Cortex of kidney (tissue), 1 donor: ENCODE data around the gene NEU2.

ENCODE experiments used
- DNase-seq: peaks from one replicate; lab custom pipeline; 2025; lab: John Stamatoyannopoulos, UW

NEU2 gene

DNA sequence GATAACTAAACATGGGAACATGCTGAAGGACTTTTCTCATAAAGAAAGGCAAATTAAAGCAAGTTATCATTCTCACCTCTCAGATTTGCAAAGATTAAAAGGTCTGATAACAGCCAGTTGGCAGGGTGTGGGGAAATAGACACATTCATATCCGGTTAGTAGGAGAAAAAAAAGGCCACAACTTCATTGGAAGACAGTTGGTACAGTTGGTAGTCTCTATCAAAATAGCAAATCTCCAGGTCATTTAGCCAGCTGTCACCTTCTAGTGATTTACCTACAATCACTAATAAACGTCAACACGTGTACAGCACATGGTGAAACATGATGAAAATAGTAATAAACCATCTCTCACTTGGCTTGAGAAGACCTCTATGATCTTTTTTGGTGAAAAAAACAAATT is 44.3 kb downstream of the NEU2 start:
- DNase-seq = no peak

- no peak for DNase-seq
Observed at GRCh38 chr2:233079473-233079877, 47.0 kb downstream of the NEU2 start.

DNA sequence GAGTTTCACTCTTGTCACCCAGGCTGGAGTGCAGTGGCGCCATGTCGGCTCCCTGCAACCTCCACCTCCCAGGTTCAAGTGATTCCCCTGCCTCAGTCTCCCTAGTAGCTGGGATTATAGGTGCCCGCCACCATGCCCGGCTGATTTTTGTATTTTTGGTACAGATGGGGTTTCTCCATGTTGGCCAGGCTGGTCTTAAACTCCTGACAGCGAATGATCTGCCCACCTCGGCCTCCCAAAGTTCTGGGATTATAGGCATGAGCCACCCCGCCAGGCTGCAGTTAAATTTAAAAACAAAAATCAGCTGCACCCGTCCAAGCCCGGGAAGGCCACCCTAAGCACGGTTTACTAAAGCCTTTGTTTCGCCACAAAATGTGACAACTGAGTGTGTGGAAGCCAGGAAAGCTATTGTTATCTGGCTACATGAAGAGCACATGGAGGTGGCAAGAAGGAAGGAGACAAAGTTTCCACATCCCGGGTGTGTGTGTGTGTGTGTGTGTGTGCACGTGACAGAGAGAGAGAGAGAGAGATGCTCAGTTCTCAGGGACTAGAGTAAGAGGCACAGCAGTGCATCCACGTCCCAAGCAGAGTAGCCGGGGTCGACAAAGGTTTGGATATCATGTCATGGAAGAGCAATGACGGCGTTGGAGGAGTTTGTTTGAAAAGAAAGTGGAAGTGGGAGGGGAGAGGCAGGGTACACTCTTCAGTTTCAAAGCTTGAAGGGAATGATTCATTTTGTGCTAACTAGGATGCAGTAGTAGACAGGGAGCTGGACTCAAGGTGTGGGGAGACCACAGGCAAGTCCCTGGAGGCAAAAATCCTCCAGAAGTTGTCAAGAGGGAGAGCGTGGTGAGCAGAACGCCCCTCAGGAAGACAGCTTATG is 47.7 kb downstream of the NEU2 start:
- no peak for DNase-seq

DNA sequence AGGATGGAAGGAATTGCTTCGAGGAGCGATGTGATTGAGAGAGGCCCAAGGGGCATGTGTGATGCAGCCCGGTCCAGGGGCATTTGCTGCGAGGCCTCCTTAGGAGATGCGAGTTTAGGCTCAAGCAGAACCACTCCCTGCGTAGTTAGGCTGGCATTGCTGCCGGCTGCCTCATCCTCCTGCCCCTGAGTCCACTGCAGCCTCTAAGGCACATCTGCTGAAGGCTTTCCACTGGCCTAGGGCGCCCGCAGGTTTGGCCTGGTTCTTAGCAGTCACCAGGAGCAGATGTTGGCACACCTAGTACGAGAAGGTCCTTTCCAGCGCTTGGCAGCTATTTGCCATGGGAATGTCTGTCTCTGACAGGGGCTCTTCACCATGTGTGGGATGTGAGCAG is 48.4 kb downstream of the NEU2 start:
- DNase-seq = no peak

DNA sequence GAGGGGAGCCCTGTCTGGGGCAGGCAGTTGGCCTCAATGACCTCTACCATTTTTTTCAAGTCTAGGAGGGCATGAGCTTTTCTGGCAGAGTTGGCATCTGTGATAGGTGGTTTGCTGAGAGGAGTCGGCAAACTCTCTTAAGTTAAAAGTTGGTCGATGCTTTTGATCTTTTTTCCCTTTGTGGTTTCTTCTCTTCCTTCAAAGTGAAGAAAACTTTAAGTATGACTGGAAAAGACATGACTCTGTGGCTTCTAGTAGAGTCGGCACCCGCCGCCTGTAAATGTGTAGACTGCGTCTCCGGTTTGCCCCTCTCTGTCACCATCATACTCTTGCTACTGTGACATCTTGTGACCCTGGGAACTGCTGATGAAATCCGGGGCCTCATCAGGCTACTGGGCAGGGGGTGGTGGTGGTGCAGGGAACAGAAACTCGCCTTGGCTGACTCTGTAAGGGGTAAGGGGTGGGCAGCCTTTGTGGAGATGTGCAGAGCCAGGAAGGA is 48.8 kb downstream of the NEU2 start:
- DNase-seq = no peak

GRCh38 chr2:233081731-233082221 is 49.3 kb downstream of the NEU2 start:
- no peak for DNase-seq

GRCh38 chr2:233082222-233082930 is 49.9 kb downstream of the NEU2 start:
- DNase-seq = no peak

GRCh38 chr2:233082931-233083755 is 50.7 kb downstream of the NEU2 start:
- DNase-seq = no peak

- no peak for DNase-seq
Observed at GRCh38 chr2:233083782-233084181, 51.3 kb downstream of the NEU2 start.

DNA sequence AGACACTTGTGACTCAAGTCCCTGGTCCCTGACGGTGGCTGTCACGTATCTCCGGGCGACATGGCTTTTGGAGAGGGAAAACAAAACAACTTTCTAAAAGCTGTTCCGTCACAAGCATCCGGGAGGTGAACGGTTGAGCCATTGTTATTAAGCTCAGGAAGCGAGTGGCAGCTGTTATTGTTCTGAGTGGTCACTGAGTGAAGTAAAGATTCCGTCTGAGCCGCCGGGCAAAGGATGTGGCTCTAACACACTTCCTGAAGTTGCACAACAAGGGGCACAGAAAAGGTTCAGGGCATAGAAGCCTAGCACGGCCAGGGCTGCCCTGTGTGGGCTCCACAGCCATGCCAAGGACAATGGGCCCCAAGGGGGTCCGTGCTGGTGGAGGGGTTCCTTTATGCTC is 52.0 kb downstream of the NEU2 start:
- no peak for DNase-seq
